Activated CD4-positive, alpha-beta T cell treated with anti-CD3 and anti-CD28 coated beads, Interleukin-2, amount 10 ng/mL, durations not matched to agents 24 days and 14 days (primary cell): ENCODE measurements around the gene SALL1. TPM values are rescaled to one million over a fixed set of nuclear protein-coding genes. Genes with fewer than 3 reads are reported as not detected.

Experiments
- DNase-seq: peaks from one replicate; pipeline ENCODE4 v3.0.0; 2022
- H3K27ac Mint-ChIP-seq: one replicate; pipeline ENCODE4 v1.8.0; 2022; ENCODE audit warnings: mild to moderate bottlenecking, mixed read lengths
- H3K27me3 Mint-ChIP-seq: one replicate; pipeline ENCODE4 v1.8.0; 2022; ENCODE audit warnings: mixed read lengths
- H3K36me3 Mint-ChIP-seq: one replicate; pipeline ENCODE4 v1.8.0; 2022; ENCODE audit warnings: low read depth, mild to moderate bottlenecking, mixed read lengths
- H3K4me1 Mint-ChIP-seq: one replicate; pipeline ENCODE4 v1.8.0; 2021; ENCODE audit warnings: mixed read lengths
- H3K4me3 Mint-ChIP-seq: one replicate; pipeline ENCODE4 v1.8.0; 2022; ENCODE audit warnings: mild to moderate bottlenecking, moderate library complexity, mixed read lengths
- H3K9me3 Mint-ChIP-seq: one replicate; pipeline ENCODE4 v1.8.0; 2021; ENCODE audit warnings: mixed read lengths
- intact Hi-C: fragments of 100-400 bp; cut with micrococcal nuclease; formaldehyde crosslinking; loops from one replicate; pipeline ENCODE4 v1.15.1; 2023
- total RNA-seq: library from RNA; stranded (reverse); gene quantifications from 2 replicates; pipeline ENCODE4 v1.2.3, GENCODE V29; 2022

The SALL1 gene
- total RNA-seq = not detected in 2 replicates

DNA sequence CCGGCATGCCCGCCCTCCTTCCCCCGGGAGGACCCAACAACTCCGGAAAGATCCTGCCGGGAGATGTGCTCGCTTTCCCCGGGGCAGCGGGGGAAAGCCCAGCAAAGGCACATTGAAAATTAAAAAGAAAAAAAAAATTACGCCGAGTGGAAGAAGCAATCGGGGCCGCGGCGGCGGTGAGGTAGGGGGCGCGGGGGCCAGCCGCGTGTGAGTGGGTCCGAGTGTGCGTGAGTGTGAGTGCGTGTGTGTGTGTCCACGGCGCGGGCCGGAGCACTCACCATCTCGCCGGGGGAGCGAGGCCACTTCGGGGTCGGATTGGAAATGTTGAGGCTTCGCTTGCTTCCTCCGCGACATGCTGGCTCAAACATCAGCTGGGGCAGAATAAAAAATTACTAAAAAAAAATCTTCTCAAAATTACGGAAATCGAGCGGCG is at the start of gene SALL1:
Gene SALL1 (minus strand): TSS at position 383 of the 433 bp plus-strand sequence. CDS start 29 bp downstream, at position 354.
- peaks cover 6% of the 10 kb centered on the region for H3K36me3 Mint-ChIP-seq

GRCh38 chr16:51200793-51201192 is 49.7 kb upstream of the SALL1 start:
- Mint-ChIP-seq H3K9me3 (peaks cover 13% of the 10 kb centered on the region), H3K27me3 (no peaks in the 10 kb centered on the region), H3K27ac (no peak overlapping the region), H3K36me3 (no peaks in the 10 kb centered on the region), H3K4me1 (no peaks in the 10 kb centered on the region), H3K4me3 (no peak overlapping the region)
- intact Hi-C loops = no loop called here
- DNase-seq = no peak

More for the DNA sequence above, at the start of gene SALL1:
- Mint-ChIP-seq H3K9me3 (peaks cover 4% of the 10 kb centered on the region), H3K27ac (no peak within 1 kb of the TSS), H3K4me1 (peaks cover 5% of the 10 kb centered on the region), H3K4me3 (no peak within 1 kb of the TSS), H3K27me3 (peaks cover 72% of the 10 kb centered on the region)
- DNase-seq = no peak
- intact Hi-C loops = no loop called here

GRCh38 chr16:51197953-51198748 is 47.1 kb upstream of the SALL1 start:
- Mint-ChIP-seq H3K9me3 (peaks cover 7% of the 10 kb centered on the region), H3K4me1 (no peaks in the 10 kb centered on the region), H3K4me3 (no peak overlapping the region), H3K36me3 (no peaks in the 10 kb centered on the region), H3K27ac (no peak overlapping the region), H3K27me3 (no peaks in the 10 kb centered on the region)
- intact Hi-C loops = no loop called here
- DNase-seq = no peak

DNA sequence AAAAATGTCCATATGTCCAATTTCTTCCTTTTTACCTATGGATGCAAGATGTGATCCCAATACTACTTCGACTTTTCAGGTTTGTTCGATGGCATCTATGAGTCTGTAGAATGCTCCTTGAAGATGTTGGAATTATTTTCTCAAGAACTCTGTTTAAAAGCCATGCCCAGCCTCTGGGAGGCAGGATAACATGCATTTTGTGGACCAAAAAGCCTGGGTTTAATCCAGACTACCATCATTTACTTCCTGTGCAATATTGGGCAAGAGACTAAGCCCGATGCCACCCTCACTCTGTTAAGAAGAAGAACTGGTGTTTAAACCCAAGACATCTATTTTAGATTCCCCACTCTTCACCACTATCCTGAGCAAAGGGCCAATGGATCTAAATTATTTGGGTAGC is 42.8 kb upstream of the SALL1 start:
- no peak overlapping the region for H3K27ac Mint-ChIP-seq
- no peaks in the 10 kb centered on the region for H3K36me3 Mint-ChIP-seq
- no peak overlapping the region for H3K4me3 Mint-ChIP-seq
- H3K9me3 Mint-ChIP-seq = no peaks in the 10 kb centered on the region
- no peaks in the 10 kb centered on the region for H3K27me3 Mint-ChIP-seq
- no peak for DNase-seq
- intact Hi-C loops = no loop called here
- H3K4me1 Mint-ChIP-seq = no peaks in the 10 kb centered on the region

DNA sequence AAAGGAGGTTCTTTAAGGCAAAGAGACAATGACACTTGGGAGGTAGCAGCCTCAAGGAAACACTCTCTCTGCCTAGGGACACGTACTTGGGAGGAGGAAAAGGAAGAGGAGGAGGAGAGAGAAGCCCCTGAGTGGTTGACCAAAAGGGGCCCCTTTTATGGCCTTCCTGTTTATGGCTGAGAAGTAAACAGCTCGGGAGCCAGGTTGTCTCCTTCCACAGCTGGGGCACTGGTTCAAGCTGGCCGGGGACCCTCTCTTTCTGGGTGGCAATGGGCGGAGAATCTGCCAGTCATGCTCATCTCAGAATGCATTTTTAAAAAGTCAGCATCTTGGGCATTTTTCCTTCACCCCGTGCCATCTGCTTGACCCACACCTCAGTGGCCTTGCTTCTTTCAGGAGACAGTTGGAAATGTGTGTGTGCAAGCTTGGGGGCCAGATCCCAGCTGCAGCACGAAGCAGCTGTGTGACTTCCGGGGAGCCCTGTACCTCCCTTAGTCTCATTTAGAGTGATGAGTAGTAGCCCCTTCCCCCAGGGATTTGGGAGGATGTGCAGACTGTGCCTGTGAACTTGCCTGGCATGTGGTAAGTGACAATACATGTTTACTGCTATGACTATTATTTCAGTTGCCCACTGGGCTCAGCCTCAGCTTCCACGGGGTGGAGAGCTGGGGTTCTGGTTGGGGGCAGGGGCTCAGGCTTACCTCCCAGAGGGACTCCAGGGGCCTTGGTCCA is 33.8 kb upstream of the SALL1 start:
- Mint-ChIP-seq H3K36me3 (no peaks in the 10 kb centered on the region), H3K27ac (no peak overlapping the region), H3K27me3 (no peaks in the 10 kb centered on the region), H3K9me3 (no peaks in the 10 kb centered on the region), H3K4me1 (no peaks in the 10 kb centered on the region), H3K4me3 (no peak overlapping the region)
- no peak for DNase-seq
- intact Hi-C loops = no loop called here

DNA sequence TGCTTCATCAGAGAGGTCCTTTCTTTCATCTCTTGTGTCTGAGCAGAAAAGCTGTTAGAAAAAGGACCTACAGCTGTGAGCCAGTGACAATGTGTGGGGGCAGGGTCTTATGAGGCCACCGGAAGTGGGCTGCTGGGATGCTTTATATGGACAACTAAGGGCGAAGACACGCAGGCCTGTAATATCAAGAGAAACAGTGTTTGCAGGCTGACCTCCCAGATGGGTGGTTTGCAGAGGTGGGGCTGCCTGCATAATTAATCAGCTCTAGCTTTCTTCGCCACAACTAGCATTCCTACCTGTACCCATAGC is 30.4 kb upstream of the SALL1 start:
- H3K4me3 Mint-ChIP-seq = no peak overlapping the region
- intact Hi-C loops = no loop called here
- H3K27ac Mint-ChIP-seq = no peak overlapping the region
- no peaks in the 10 kb centered on the region for H3K36me3 Mint-ChIP-seq
- DNase-seq = no peak
- H3K9me3 Mint-ChIP-seq = no peaks in the 10 kb centered on the region
- no peaks in the 10 kb centered on the region for H3K27me3 Mint-ChIP-seq
- no peaks in the 10 kb centered on the region for H3K4me1 Mint-ChIP-seq

- Mint-ChIP-seq H3K36me3 (no peaks in the 10 kb centered on the region), H3K4me1 (no peaks in the 10 kb centered on the region), H3K27ac (no peak overlapping the region), H3K4me3 (no peak overlapping the region), H3K27me3 (no peaks in the 10 kb centered on the region), H3K9me3 (no peaks in the 10 kb centered on the region)
- no peak for DNase-seq
- intact Hi-C loops = no loop called here
Measured at GRCh38 chr16:51180719-51181502, 29.8 kb upstream of the SALL1 start.

GRCh38 chr16:51175081-51175480 is 24.0 kb upstream of the SALL1 start:
- Mint-ChIP-seq H3K36me3 (no peaks in the 10 kb centered on the region), H3K4me3 (no peak overlapping the region), H3K27ac (no peak overlapping the region), H3K4me1 (no peaks in the 10 kb centered on the region), H3K9me3 (no peaks in the 10 kb centered on the region), H3K27me3 (no peaks in the 10 kb centered on the region)
- DNase-seq = no peak
- intact Hi-C loops = no loop called here

DNA sequence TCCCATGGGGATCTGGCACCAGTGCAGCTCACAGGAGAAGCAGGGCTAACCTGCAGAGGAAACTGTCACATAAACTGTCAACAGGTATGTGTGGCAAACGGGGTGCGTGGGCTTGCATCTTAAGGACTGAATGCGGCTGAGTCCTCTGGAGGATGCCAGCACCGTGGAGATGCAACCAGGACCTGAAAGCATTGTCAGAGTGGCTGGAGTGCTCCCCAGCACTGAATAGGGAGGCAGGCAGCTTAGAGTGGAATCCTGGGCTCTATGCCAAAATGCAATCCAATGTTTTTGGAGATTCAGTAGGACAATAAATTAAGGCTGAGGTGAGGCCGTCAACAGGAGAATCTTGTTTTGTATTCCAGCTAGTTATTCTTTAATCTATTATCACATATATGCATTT is 21.3 kb upstream of the SALL1 start:
- H3K27ac Mint-ChIP-seq = no peak overlapping the region
- intact Hi-C loops = no loop called here
- no peaks in the 10 kb centered on the region for H3K27me3 Mint-ChIP-seq
- H3K4me1 Mint-ChIP-seq = no peaks in the 10 kb centered on the region
- H3K4me3 Mint-ChIP-seq = no peak overlapping the region
- H3K36me3 Mint-ChIP-seq = no peaks in the 10 kb centered on the region
- no peak for DNase-seq
- H3K9me3 Mint-ChIP-seq = no peaks in the 10 kb centered on the region

DNA sequence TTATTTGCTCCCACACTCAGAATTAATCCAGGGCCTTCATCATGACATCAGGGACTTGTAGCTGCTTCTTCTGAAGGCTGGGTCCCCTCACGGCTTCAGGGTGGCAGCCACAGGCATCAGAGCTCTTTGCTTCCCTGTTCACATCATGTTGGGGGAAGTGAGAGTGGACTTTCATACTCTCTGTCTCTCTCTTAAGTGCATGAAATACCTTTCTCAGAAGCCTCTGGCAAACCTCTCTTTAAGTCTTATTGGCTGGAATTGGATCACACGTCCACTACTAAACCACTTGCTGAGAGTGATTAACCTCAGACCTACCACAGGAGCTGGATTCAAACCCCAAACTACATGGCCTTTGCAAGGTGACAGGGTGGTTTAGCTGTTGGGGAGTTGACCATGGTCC is 17.7 kb upstream of the SALL1 start:
- Mint-ChIP-seq H3K27me3 (no peaks in the 10 kb centered on the region), H3K4me3 (no peak overlapping the region), H3K36me3 (no peaks in the 10 kb centered on the region), H3K9me3 (no peaks in the 10 kb centered on the region), H3K4me1 (no peaks in the 10 kb centered on the region), H3K27ac (no peak overlapping the region)
- DNase-seq = no peak
- intact Hi-C loops = no loop called here

GRCh38 chr16:51167170-51167895 is 16.3 kb upstream of the SALL1 start:
- Mint-ChIP-seq H3K4me3 (no peak overlapping the region), H3K27ac (no peak overlapping the region), H3K9me3 (no peaks in the 10 kb centered on the region), H3K36me3 (no peaks in the 10 kb centered on the region), H3K4me1 (no peaks in the 10 kb centered on the region), H3K27me3 (no peaks in the 10 kb centered on the region)
- DNase-seq = no peak
- intact Hi-C loops = no loop called here

DNA sequence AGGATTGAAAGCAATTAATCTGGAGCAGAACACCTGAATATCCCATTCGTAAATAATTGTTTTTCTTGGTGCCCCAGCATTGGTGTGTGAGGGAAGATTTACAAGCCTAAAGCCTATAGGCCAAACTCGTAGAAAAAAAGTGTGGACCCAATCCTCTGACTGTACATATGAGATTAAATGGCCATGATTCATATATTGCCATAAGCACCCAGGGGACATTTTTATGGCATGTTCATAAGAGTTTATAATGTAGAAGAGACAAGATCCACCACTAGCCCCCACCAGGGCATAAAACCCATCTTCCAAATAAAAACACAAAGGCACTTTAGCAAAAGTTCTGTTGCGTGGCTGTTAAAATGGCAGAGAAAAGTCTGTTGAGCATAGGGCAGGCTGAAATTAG is 15.5 kb upstream of the SALL1 start:
- DNase-seq = no peak
- no peaks in the 10 kb centered on the region for H3K36me3 Mint-ChIP-seq
- no peaks in the 10 kb centered on the region for H3K4me1 Mint-ChIP-seq
- no peak overlapping the region for H3K4me3 Mint-ChIP-seq
- no peak overlapping the region for H3K27ac Mint-ChIP-seq
- intact Hi-C loops = no loop called here
- no peaks in the 10 kb centered on the region for H3K9me3 Mint-ChIP-seq
- no peaks in the 10 kb centered on the region for H3K27me3 Mint-ChIP-seq

- H3K9me3 Mint-ChIP-seq = no peaks in the 10 kb centered on the region
Measured at GRCh38 chr16:51166091-51166490, 15.0 kb upstream of the SALL1 start.

More at GRCh38 chr16:51166091-51166490, 15.0 kb upstream of the SALL1 start:
- intact Hi-C loops = no loop called here
- no peak for DNase-seq
- Mint-ChIP-seq H3K4me1 (no peaks in the 10 kb centered on the region), H3K4me3 (no peak overlapping the region), H3K27ac (no peak overlapping the region), H3K36me3 (no peaks in the 10 kb centered on the region), H3K27me3 (no peaks in the 10 kb centered on the region)
